Activated CD4-positive, alpha-beta T cell treated with anti-CD3 and anti-CD28 coated beads for 24 hours (primary cell): ENCODE results near the gene ROMO1.
"Not testable (repeated sequence)": the region's sequence is repeated elsewhere in the genome, so short reads cannot be mapped to it uniquely, and the experiment has no call there.

Source experiments
- DNase-seq, 2 donors: peaks; one replicate each; pipeline ENCODE4 v3.0.0-alpha.2; 2020; ENCODE audit warnings: low read depth in 2 of 2

ROMO1 gene

DNA sequence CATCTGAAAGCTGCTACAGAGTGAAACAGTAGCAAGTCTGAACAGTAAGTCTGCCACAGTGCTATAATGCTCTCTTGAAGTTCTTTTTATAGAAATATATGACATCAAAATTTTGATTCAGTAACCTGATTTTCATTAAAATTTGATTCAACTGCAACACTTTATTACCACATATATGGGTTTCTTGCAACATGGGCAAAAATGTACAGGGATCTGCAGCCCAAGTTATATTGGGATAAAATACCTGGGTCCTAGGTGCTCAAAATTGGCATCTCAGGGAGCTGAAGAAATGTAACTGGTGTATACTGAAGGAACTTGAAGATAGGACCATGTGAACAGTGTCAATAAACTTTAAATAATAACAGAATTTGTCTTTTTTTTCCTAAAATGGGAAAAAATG lies 10.8 kb downstream of the ROMO1 start:
- DNase-seq, result no peak

DNA sequence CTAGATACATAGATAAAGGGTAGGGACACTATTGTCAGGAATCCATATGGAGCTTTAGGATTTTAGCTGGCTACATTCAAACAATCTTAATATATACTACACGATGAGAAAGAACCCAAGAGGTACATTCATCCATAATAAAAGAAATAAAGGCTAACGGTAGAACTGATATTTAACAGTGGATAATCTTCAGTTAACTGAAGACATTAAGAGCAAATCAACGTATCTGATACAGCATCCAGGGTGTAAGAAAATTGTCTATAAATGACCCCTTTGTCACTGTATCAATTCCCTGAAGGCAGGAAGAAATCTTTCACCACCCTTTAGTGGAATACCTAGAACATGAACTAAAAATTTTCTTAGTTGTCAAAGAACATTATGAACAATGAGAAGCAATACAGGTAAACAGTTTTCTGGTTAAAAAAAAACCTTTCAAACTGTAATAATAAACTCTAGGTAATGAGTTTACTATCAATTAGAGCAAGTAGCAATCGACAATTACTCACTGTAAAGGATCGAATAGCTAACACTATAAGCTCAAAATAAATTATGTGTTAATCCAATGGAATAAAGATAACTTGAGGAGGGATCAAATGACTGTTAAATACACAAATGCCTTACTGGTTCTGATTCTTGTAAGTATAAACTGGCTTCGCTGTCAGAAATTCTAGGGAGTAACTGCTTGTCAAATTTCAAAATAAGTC lies 11.8 kb downstream of the ROMO1 start:
- DNase-seq, result no peak

DNA sequence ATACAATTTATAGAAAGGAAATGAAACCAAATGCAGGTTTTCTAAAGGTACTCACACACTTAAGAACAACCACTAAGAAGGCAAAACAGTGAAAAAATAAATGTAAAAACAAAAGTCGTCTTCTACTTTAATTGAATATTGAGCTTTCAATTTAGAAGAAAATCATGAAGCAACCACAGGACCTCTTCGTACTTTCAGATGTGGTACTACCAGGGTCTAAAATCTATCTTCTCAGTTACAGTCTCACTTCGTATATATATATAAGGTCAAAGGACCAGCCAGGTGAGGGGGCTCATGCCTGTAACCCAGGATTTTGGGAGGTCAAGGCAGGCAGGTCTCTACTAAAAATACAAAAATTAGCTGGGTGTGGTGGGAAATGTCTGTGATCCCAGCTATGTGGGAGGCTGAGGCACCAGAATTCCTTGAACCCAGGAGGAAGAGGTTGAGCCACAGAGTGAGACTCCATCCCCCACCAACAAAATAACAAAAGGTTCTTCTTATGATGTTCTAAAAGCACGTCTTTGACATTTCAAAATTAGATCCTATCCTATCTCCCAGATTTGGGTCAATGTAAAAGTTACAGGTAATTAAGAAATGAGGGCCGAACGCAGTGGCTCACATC lies 12.5 kb downstream of the ROMO1 start:
- no peak for DNase-seq

DNA sequence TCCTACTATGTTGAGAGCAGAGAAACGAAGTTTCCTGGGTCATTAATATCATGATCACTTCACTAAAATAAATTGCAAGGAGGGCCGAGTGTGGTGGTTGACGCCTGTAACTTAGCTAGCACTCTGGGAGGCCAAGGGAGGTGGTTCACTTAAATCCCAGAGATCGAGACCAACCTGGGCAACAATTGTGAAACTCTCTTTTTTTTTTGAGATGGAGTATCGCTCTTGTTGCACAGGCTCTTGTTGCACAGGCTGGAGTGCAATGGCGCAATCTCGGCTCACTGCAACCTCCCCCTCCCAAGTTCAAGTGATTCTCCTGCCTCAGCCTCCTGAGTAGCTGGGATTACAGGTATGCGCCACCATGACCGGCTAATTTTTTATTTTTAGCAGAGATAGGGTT lies 13.9 kb downstream of the ROMO1 start:
- not testable (repeated sequence) for DNase-seq

DNA sequence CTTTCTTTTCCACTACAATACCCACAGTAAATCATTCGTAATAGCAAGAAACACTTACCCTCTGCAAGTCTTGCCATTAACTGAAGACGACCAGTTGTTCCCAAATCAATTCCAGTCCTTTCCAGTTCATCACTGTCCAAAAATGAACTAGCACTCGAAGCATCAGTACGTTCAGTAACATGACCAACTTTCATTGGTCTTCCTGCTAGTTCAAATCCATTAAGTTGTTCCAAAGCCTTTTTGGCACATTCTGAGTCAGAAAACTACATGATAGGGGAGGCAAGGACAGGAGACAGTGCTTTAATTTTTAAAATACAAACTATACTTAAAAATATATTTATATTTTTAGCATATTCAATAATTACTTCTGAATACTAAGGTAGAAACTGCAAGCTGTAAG lies 14.9 kb downstream of the ROMO1 start:
- no peak for DNase-seq

DNA sequence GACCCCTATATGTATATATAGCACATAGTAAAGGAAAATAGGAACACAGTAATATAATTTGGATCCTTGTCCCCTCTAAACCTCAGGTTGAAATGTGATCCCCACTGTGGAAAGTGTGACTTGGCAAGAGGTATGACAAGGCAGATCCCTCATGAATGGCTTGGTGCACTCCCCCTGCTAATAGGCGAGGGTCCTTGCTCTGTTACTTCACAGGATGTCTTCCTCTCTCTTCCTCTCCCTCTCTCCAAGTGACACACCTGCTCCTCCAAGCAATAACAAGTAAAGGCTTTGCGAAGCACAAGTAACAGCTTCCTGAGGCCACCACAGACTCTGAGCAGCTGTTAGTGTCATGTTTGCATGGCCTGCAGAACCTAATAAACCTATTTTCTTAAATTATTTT lies 16.4 kb downstream of the ROMO1 start:
- no peak for DNase-seq

DNA sequence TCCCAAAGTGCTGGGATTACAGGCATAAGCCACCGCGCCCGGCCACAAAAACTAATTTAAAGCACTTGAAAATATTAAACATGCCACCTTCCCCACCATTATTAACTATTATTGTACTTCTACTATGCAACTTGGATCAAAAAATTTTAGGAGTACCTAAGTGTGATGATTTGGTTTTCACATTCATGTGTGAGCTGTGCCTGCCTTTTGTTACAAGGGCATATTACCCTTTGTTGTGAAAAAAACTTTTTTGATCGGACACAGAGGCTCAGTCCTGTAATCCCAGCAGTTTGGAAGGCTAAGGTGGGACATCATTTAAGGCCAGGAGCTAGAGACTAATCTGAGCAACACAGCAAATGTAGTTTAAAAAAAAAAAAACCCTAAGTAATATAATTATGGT lies 17.1 kb downstream of the ROMO1 start:
- DNase-seq, result no peak

DNA sequence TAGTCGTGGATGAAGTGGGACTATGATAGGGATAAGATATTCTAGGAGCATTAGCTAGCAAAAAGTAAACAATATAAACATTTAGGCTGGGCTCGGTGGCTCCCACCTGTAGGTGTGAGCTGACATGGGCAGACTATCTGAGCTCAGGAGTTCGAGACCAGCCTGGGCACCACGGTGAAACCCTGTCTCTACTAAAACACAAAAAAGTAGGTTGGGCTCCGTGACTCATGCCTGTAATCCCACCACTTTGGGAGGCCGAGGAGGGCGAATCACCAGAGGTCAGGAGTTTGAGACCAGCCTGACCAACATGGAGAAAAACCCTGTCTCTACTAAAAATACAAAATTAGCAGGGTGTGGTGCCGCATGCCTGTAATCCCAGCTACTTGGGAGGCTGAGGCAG lies 19.1 kb downstream of the ROMO1 start:
- DNase-seq, result not testable (repeated sequence)

DNA sequence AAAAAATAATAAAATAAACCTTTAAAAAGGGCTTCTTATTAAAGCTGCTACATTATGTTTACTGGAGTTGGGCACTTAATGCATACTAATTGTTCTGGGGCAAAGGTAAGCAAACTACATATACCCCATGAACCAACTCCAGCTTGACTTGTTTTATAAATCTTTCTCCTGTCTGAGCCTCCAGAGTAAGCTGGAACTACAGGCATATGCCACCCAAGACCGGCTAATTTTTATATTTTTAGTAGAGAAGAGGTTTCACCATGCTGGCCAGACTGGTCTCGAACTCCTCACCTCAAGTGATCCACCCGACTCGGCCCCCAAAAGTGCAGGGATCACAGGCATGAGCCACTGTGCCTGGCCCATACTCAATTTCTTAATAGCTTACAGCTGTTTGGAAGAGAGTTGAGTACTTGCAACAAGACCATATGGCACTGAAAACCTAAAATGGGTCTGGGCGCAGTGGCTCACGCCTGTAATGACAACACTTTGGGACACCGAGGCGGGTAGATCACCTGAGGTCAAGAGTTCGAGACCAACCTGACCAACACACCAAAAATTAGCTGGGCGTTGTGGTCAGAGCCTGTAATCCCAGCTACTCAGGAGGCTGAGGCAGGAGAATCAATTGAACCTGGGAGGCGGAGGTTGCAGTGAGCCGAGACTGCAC lies 19.9 kb downstream of the ROMO1 start:
- DNase-seq, result no peak

DNA sequence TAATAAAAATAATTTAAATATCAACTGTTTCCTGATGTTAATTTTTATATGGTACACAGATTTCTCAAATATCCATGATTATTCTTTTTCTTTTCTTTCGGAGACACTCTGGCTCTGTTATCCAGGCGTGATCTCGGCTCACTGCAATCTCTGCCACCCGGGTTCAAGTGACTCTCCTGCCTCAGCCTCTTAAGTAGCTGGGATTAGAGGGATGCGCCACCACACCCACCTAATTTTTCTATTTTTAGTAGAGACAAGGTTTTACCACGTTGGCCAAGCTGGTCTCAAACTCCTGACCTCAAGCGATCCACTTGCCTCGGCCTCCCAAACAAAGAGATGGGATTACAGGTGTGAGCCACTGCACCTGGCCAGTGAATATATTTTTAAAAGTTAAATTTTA lies 20.5 kb downstream of the ROMO1 start:
- no peak for DNase-seq

DNA sequence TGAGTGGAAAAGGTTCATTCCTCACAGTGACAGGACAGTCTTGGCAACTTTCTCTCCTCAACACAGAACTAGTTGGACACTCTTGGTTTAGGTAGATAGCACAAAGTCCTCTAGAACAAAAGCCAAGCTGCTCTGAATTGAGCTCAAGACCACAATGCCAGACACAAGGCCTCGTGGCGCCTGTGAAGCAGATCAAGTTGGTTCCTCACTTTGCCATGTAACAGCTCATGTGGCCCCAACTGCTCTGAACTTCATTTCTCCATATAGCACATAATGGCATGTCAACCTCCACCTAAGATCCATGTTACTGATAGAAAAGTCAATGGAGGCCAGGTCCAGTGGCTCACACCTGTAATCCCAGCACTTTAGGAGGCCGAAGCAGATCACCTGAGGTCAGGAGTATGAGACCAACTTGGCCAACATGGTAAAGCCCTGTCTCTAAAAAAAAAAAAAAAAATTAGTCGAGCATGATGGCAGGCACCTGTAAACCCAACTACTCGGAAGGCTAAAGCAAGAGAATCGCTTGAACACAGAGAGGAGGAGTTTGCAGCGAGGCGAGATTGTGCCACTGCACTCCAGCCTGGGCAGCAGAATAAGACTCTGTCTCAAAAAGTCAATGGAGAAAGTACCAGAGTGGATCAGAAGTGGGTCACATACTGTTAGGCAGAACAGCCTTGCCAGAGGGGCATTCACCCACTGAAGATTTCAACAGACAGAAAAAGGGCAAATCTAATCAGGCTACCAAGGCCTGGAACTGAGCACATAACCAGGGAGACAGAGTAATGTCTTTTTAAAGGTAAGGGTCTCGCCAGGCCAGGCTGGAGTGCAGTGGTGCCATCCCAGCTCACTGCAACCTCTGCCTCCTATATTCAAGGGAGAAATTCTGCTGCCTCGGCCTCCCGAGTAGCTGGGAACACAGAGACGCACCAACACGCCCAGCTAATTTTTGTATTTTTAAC lies 21.2 kb downstream of the ROMO1 start:
- DNase-seq, result no peak

DNA sequence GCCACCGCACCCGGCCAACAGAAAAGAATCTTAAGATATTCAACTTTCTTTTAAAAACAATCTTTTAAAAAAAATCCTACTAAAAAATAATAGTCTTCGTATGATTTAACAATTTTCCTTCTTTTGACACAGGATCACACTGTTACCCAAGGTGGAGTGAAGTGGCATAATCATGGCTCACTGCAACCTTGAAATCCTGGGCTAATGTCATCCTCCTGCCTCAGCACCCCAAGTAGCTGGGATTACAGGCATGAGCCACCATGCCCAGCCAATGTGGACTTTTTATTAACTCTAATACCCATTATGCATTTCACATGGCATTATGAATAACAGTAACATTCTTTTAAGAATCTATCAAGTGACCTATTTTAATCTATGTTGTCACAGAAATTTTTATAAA lies 22.0 kb downstream of the ROMO1 start:
- no peak for DNase-seq

DNA sequence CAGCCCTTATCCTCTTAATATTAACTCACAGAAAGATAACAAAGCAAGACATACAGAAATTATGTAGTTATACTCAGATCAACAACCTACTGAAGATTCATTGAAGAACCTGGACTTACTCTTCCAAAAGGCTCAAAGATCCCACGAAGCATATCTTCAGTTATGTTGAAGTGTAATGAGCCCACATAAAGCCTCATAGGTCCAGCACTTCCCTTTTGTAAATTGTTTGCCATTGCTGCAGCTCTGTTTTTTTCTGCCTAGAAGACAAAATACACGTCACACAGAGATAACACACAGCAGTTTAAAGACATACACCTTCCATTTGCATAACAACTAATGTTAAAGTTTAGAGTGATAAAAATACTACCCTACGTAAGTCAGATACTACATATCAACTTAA lies 22.4 kb downstream of the ROMO1 start:
- no peak for DNase-seq

DNA sequence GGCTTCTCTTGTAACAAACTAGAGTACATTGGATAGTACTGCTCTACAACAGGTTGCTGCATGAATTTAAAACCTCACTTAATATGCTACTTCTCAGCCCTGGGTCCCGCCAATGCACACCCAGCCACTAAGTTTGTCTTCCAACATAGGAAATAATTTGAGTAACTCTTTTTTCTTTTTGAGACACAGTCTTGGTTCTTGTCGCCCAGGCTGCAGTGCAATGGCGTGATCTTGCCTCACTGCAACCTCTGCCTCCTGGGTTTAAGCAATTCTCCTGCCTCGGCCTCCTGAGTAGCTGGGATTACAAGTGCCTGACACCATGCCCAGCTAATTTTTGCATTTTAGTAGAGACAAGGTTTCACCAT lies 24.1 kb downstream of the ROMO1 start:
- DNase-seq, result not testable (repeated sequence)

DNA sequence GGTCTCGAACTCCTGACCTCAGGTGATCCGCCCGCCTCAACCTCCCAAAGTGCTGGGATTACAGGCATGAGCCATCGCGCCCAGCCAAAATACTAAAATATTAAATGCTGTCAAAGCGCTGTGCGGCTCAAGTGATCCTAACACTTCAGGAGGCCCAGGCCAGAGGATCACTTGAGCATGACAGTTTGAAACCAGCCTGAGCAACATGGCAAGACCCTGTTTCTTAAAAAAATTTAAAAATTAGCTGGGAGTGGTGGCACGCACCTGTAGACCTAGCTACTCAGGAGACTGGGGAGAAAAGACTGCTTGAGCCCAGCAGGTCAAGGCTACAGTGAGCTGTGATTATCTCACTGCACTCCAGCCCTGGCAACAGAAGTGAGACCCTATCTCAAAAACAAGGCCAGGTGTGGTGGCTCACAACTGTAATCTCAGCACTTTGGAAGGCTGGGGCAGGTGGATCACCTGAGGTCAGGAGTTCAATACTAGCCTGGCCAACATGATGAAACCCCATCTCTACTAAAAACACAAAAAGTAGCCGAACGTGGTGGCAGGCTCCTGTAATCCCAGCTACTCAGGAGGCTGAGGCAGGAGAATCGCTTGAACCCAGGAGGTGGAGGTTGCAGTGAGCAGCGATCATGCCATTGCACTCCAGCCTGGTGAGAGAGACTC lies 24.6 kb downstream of the ROMO1 start:
- not testable (repeated sequence) for DNase-seq

DNA sequence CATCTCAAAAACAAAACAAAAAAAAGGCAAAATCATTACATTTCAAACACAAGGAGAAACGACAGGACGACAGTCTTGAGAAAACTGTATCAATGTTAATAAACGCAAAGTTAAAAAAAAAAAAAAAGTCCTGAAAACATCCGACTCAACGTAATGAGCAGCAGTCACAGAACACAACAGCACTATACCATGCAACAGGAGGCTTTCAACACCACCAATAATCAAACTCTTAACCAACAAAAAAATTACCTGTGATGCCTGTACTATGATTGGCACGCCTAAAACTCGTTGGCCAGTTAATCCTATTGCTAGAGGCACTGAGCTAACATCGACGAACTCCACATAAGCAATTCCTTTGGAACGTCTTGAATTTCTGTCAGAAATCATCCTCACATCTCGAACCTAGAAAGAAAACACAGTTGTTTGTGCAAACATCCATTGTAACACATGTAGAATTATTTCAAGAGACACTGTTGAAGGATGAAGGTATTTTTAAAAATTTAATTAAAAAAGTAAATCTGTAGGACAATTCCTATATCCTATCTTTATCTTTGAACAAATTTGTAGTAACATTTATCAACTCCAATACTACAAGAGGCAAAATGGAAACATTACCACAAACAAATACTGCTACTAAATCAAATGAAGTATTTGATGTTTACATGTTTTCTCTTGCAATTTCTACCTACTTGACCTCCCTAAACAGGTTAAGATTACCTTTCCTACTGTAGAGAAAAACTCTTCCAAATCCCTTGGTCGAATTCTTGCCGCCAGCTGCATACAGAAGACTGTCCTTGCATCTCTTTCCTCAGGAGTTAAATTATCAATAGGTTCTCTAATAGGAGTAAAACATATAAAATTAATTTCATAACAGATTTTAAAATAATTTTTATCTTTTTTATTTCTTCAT lies 25.4 kb downstream of the ROMO1 start:
- no peak for DNase-seq

DNA sequence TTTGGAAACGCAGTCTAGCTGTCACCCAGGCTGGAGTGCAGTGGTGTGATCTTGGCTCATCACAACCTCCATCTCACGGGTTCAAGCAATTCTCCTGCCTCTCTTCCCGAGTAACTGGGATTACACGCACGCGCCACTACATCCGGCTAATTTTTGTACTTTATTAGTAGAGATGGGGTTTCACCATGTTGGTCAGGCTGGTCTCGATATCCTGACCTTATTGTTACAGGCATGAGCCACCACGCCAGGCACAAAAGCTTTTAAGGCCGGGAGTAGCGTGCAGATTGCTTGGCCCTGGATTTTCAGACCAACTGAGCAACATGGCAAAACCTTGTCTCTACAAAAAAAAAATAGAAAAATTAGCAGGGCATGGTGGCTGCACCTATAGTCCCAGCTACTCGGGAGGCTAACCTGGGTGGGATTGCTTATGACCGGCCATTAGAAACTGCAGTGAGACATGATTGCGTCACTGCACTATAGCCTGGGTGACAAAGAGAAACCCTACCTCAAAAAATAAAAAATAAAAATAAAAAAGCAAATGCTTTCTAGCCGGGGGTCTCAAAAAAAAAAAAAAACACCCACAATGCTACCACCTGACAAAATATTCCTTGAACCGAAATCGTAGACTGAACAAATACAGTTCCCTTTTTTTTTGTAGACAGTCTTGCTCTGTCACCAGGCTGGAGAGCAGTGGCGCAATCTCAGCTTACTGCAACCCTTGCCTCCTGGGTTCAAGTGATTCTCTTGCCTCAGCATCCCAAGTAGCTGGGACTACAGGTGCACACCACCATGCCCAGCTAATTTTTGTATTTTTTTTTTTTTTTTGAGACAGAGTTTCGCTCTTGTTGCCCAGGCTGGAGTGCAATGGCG lies 27.9 kb downstream of the ROMO1 start:
- no peak for DNase-seq

DNA sequence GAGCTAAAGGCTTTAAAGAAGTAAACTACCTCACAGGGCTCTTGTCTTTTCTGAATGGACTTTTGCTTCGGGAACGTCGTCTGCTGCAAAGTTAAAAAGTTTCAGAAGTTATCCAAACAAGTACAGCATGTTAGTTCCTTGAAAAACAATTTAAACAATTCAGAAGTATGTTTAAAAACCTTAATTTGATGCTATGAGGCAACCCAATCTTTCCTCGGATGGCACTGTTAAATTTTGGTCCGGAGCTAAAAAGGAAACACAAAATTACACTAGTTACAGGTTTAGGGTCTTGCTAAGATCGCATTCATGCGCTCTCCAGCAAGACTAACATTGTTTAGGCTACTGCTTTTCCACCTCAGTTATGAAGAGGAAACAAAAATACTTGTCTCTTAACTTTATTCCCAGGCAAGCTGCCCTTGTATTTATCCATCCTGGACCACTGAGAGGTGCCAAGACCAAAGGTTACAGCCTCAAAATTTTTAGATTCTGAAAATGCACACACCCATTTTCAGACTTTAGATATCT lies 30.1 kb downstream of the ROMO1 start:
- no peak for DNase-seq

DNA sequence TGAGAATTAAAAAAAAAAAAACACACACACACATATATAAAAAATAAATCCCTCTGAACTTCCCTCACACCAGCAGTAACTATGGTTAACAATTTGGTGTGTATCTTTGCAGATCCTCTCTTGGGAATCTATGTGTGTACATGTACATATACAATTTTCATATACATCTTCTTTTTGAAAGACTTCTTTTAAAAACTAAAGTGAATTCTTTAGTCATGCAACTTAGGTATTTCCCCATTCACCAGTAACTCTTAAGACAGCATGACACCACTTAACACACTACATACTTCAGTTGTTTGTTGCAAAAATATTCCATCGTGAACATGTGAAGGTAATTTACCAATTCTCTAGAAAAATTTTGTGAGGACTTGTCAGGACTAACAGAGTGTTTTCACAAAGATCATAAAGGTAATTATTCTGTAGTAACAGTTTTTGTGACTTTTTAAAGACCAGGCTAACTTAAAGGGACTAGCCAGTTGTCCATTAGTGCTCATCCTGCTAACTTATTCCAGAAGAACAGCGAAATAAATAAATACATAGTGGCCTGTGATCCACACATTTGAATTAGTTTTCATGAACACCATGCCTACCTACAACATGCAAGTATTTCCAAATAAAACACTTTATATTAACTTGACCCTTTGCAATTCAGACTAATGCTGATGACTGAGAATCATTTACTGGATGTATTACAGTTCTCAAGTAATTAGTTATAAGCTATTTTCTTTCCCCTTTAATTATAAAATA lies 30.8 kb downstream of the ROMO1 start:
- no peak for DNase-seq
